Effector memory CD8-positive, alpha-beta T cell (primary cell): Measurements from ENCODE around the gene TMEM233.
A peak's percentile ranks its signal among the peaks of the same experiment; 100 is the strongest.

Experiments used
- ATAC-seq: fragments of 150-1000 bp; cut with Tn5 transposase; replicated peaks from 2 replicates; pipeline ENCODE4 v1.10.0; 2021; ENCODE audit warnings: mild to moderate bottlenecking, moderate library complexity
- DNase-seq, 3 experiments: peaks; one replicate each; pipeline ENCODE4 v3.0.0; 2021
- H3K27ac Mint-ChIP-seq, 2 donors: one replicate each; pipeline ENCODE4 v1.8.0; 2022; ENCODE audit warnings: mild to moderate bottlenecking in 2 of 2, mixed read lengths in 2 of 2, moderate library complexity in 2 of 2
- H3K27me3 Mint-ChIP-seq, 2 donors: one replicate each; pipeline ENCODE4 v1.8.0; 2022; ENCODE audit warnings: mixed read lengths in 2 of 2
- H3K36me3 Mint-ChIP-seq: one replicate; pipeline ENCODE4 v1.8.0; 2022; ENCODE audit warnings: mild to moderate bottlenecking, moderate library complexity, mixed read lengths; ENCODE audit not compliant: insufficient read depth
- H3K4me1 Mint-ChIP-seq, 2 donors: one replicate each; pipeline ENCODE4 v1.8.0; 2022; ENCODE audit warnings: low read depth in 2 of 2, mixed read lengths in 2 of 2
- H3K4me3 Mint-ChIP-seq, 2 donors: one replicate each; pipeline ENCODE4 v1.8.0; 2022; ENCODE audit warnings: mild to moderate bottlenecking in 2 of 2, mixed read lengths in 2 of 2, moderate library complexity in 2 of 2
- H3K9me3 Mint-ChIP-seq, 2 donors: one replicate each; pipeline ENCODE4 v1.8.0; 2022; ENCODE audit warnings: mixed read lengths in 2 of 2

TMEM233 gene

DNA sequence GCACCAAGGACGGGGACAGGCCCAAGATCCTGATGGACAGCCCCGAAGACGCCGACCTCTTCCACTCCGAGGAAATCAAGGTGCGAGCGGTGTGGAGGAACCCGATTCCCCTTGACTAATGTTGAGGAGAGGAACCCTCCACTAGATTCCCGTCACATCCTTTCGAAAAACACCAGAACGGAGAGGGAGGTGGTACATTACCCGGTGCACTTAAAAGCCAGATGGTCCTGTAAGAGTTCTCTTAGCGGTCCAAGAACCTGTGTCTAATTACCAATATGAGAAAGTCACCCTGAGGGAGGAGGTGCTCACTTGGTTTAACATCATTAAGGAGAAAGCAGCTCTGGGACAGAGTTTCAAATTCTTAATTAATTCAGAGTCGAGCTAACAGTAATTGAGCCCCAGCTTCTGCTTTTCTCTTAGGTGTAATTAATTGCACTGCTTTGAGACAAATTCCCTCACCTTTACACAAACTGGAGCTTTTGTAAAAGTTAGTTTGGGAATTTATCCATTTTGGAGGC, 74.8 kb downstream of the TMEM233 start:
- DNase-seq (peak in 1 of 3 experiments; percentile 5), ATAC-seq (no peak)
- Mint-ChIP-seq H3K27ac (peak overlapping the region; percentile 90 to 92), H3K9me3 (no peaks in the 10 kb centered on the region), H3K4me3 (peak overlapping the region; percentile 87 to 88), H3K27me3 (no peaks in the 10 kb centered on the region), H3K4me1 (peaks cover 36 to 50% of the 10 kb centered on the region in 2 donors), H3K36me3 (peaks cover 40% of the 10 kb centered on the region)

GRCh38 chr12:119669744-119670472, 76.3 kb downstream of the TMEM233 start:
- Mint-ChIP-seq H3K36me3 (peaks cover 53% of the 10 kb centered on the region), H3K27me3 (no peaks in the 10 kb centered on the region), H3K4me1 (peaks cover 43 to 50% of the 10 kb centered on the region in 2 donors), H3K9me3 (no peaks in the 10 kb centered on the region), H3K27ac (peak overlapping the region; percentile 82 to 87), H3K4me3 (peak overlapping the region; percentile 67 to 75)
- ATAC-seq (no peak), DNase-seq (no peak)

DNA sequence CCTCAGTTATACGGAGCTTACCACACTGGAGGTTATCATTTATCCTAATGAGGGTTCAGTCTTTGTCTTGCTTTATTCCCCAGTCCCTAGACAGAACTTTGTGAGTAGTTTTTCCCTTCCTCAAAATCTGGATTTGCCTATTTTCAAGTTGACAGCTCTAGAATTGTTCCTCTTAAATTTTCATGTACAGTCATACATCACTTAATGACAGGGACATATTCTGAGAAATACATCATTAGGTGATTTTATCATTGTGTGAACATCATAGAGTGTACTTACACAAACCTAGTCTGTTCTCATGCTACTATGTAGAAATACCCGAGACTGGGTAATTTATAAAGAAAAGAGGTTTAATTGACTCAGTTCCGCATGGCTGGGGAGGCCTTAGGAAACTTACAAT, 77.5 kb downstream of the TMEM233 start:
- H3K9me3 Mint-ChIP-seq, result no peaks in the 10 kb centered on the region
- peaks cover 60% of the 10 kb centered on the region for H3K36me3 Mint-ChIP-seq
- DNase-seq (no peak), ATAC-seq (no peak)
- H3K4me1 Mint-ChIP-seq, result peaks cover 43 to 47% of the 10 kb centered on the region in 2 donors
- no peak overlapping the region for H3K4me3 Mint-ChIP-seq
- peak overlapping the region; percentile 82 to 87 for H3K27ac Mint-ChIP-seq
- no peaks in the 10 kb centered on the region for H3K27me3 Mint-ChIP-seq

GRCh38 chr12:119672194-119672593, 78.6 kb downstream of the TMEM233 start:
- peaks cover 67% of the 10 kb centered on the region for H3K36me3 Mint-ChIP-seq
- H3K27ac Mint-ChIP-seq, result peak overlapping the region; percentile 82 to 87
- H3K4me1 Mint-ChIP-seq, result peaks cover 38 to 43% of the 10 kb centered on the region in 2 donors
- H3K9me3 Mint-ChIP-seq, result no peaks in the 10 kb centered on the region
- ATAC-seq (no peak), DNase-seq (no peak)
- H3K4me3 Mint-ChIP-seq, result no peak overlapping the region
- no peaks in the 10 kb centered on the region for H3K27me3 Mint-ChIP-seq

DNA sequence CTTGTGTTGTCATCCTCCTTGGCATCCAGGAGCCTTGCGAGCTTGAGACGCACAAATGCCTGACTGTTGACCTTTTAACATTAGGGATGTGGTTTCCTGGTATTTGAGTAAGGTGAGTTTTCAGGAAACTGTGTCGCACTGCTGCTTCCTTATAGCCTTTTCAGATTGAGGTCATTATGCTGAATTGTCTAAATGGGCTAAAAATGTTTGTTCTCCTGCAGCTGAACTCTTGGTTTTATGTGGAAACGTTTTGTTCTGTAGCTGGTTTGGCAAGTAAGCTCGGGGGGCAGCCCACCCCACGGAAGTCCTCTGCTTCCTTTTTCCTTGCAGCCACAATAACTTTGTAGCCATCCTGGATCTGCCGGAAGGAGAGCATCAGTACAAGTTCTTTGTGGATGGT, 80.1 kb downstream of the TMEM233 start:
- peaks cover 69% of the 10 kb centered on the region for H3K36me3 Mint-ChIP-seq

DNA sequence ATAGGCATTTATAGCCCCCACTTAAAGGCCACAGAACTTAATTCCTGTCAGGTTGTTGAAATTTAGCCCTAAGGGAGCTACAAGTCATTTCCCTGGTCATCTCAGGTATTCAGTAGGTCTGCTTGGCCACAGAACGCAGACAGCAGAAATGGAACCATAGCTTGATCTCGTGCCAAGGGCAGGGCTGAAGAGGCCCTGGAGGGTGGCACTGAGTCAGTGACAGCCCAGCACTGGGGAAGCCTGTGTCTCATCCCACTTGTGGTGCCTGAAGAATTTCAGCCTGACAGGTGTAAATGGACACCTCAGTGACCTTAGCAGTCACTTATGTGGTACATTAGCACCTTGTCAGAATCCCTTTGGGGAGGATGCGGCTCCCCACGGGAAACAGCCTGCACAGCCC, 81.0 kb downstream of the TMEM233 start:
- no peak for DNase-seq
- H3K4me1 Mint-ChIP-seq, result peaks cover 32 to 33% of the 10 kb centered on the region in 2 donors
- H3K9me3 Mint-ChIP-seq, result no peaks in the 10 kb centered on the region
- ATAC-seq, result no peak
- peaks cover 73% of the 10 kb centered on the region for H3K36me3 Mint-ChIP-seq
- H3K4me3 Mint-ChIP-seq, result no peak overlapping the region
- no peaks in the 10 kb centered on the region for H3K27me3 Mint-ChIP-seq
- H3K27ac Mint-ChIP-seq, result peak overlapping the region in 1 of 2 donors; percentile 87

More for the DNA sequence above, 80.1 kb downstream of the TMEM233 start:
- DNase-seq, result no peak
- Mint-ChIP-seq H3K27me3 (no peaks in the 10 kb centered on the region), H3K4me3 (peak overlapping the region in 1 of 2 donors; percentile 41), H3K4me1 (peaks cover 35% of the 10 kb centered on the region in 2 donors), H3K9me3 (no peaks in the 10 kb centered on the region), H3K27ac (peak overlapping the region; percentile 82 to 87)
- peak; percentile 67 for ATAC-seq

GRCh38 chr12:119676022-119676421, 82.4 kb downstream of the TMEM233 start:
- Mint-ChIP-seq H3K27ac (peak overlapping the region in 1 of 2 donors; percentile 30), H3K36me3 (peaks cover 81% of the 10 kb centered on the region), H3K27me3 (no peaks in the 10 kb centered on the region), H3K4me3 (no peak overlapping the region), H3K9me3 (no peaks in the 10 kb centered on the region), H3K4me1 (peaks cover 21 to 23% of the 10 kb centered on the region in 2 donors)
- DNase-seq, result no peak
- no peak for ATAC-seq

- Mint-ChIP-seq H3K36me3 (peaks cover 81% of the 10 kb centered on the region), H3K27ac (peak overlapping the region in 1 of 2 donors; percentile 30), H3K4me1 (peaks cover 16 to 19% of the 10 kb centered on the region in 2 donors), H3K27me3 (no peaks in the 10 kb centered on the region), H3K4me3 (no peak overlapping the region), H3K9me3 (no peaks in the 10 kb centered on the region)
- no peak for DNase-seq
- ATAC-seq, result no peak
Observed at GRCh38 chr12:119676573-119676972, 83.0 kb downstream of the TMEM233 start.

- H3K9me3 Mint-ChIP-seq, result no peaks in the 10 kb centered on the region
- no peak overlapping the region for H3K27ac Mint-ChIP-seq
- H3K27me3 Mint-ChIP-seq, result no peaks in the 10 kb centered on the region
- peaks cover 7 to 8% of the 10 kb centered on the region in 2 donors for H3K4me1 Mint-ChIP-seq
- no peak overlapping the region for H3K4me3 Mint-ChIP-seq
- DNase-seq, result no peak
- no peak for ATAC-seq
- peaks cover 64% of the 10 kb centered on the region for H3K36me3 Mint-ChIP-seq
Observed at GRCh38 chr12:119678459-119678858, 84.9 kb downstream of the TMEM233 start.

- H3K4me1 Mint-ChIP-seq, result peaks cover 3 to 7% of the 10 kb centered on the region in 2 donors
- peak overlapping the region in 1 of 2 donors; percentile 23 for H3K27ac Mint-ChIP-seq
- DNase-seq, result no peak
- H3K27me3 Mint-ChIP-seq, result no peaks in the 10 kb centered on the region
- no peaks in the 10 kb centered on the region for H3K9me3 Mint-ChIP-seq
- peaks cover 58% of the 10 kb centered on the region for H3K36me3 Mint-ChIP-seq
- no peak for ATAC-seq
- H3K4me3 Mint-ChIP-seq, result no peak overlapping the region
Observed at GRCh38 chr12:119679081-119679480, 85.5 kb downstream of the TMEM233 start.

- ATAC-seq (no peak), DNase-seq (no peak)
- Mint-ChIP-seq H3K36me3 (peaks cover 54% of the 10 kb centered on the region), H3K4me1 (peaks cover 1 to 7% of the 10 kb centered on the region in 2 donors), H3K9me3 (no peaks in the 10 kb centered on the region), H3K27ac (peak overlapping the region in 1 of 2 donors; percentile 23), H3K4me3 (no peak overlapping the region), H3K27me3 (no peaks in the 10 kb centered on the region)
Observed at GRCh38 chr12:119679490-119679889, 85.9 kb downstream of the TMEM233 start.

DNA sequence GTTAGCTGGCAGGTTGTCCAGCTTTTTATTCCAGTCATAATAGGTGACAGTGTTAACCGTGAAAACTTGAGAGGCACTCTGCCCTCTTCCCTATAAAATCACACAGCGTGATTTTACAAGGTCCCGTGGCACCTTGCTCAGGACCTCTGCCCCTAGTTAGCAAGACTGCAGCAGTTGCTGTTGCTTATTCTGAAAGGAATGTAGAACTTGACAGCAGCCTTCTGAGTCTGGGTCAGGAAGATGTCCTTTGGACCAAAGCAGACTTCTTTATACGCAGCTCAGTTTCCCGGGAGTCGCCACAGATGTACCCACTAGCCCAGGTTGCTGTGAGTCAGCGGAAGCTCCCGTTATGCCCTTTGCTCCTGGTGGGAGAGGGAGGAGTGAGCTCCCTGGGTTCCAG, 87.5 kb downstream of the TMEM233 start:
- H3K9me3 Mint-ChIP-seq, result no peaks in the 10 kb centered on the region
- H3K27me3 Mint-ChIP-seq, result no peaks in the 10 kb centered on the region
- peaks cover 1 to 7% of the 10 kb centered on the region in 2 donors for H3K4me1 Mint-ChIP-seq
- DNase-seq, result no peak
- ATAC-seq, result no peak
- H3K36me3 Mint-ChIP-seq, result peaks cover 44% of the 10 kb centered on the region
- no peak overlapping the region for H3K27ac Mint-ChIP-seq
- H3K4me3 Mint-ChIP-seq, result no peak overlapping the region

DNA sequence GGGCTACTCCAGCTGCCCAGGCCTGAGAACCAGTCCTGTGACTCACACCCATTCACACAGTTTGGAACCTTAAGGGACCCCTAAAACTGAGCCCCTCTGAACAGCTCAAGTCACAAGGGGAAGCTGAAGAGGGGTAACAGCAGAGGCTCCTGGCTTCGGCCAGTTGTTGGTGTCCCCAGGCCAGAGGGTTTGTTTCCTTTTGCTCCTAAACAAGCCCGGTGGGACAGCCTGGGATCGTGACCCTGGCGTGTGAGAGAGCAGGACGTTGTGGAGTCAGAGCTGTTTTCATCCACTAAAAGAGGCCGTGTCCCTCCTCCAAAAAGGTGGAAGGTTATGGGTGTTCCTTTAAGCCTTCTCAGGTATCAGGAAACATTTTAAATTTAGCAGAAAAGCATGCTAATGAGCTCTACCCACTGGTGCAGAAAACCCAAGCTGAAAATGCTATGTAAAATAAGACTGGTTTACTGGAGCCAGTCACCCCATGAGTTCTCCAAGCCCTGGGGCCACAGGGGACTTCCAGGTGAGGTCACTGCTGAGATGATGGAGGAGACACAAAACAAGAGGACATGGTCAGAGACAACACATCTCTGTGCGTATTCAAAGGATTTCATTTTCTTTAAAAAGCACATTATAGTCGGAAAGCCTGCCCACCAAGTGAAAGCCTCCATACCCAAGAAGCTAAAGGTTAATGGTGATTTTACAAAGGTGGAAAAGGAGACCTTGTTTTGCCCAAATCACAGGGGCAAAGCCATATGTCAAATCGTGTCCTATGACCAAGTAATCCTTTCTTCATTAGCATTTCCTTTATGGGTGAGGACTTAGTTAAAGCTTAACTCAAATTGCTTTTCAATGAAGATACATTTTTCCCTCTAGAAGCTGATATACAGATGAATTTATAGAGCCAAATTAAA, 88.4 kb downstream of the TMEM233 start:
- H3K36me3 Mint-ChIP-seq, result peaks cover 35% of the 10 kb centered on the region
- DNase-seq, result no peak
- no peaks in the 10 kb centered on the region for H3K9me3 Mint-ChIP-seq
- H3K27ac Mint-ChIP-seq, result peak overlapping the region; percentile 62 to 86
- H3K4me1 Mint-ChIP-seq, result peaks cover 1 to 3% of the 10 kb centered on the region in 2 donors
- no peak for ATAC-seq
- H3K4me3 Mint-ChIP-seq, result no peak overlapping the region
- H3K27me3 Mint-ChIP-seq, result no peaks in the 10 kb centered on the region
